ENCODE data around the gene CSAD.

Gene CSAD

GRCh38 chr12:53201177-53201541 is 20.4 kb upstream of the CSAD start:
- TF ChIP-seq SIN3A (IDR thresholded peaks at IDR 0.05; ENCODE audit: borderline replicate concordance, insufficient read depth, low read length) (no peak), REST (IDR thresholded peaks at IDR 0.05; ENCODE audit: insufficient read depth in 1 of 2, low read depth in 2 of 2, low read length in 2 of 2) (no peak), POLR2AphosphoS5 (IDR thresholded peaks at IDR 0.05; ENCODE audit: low read depth, low read length) (no peak), TAF1 (IDR thresholded peaks at IDR 0.05; ENCODE audit: borderline replicate concordance, insufficient read depth, low read length) (no peak), FOXP2 (optimal IDR thresholded peaks at IDR 0.05; ENCODE audit: borderline replicate concordance, extremely low read depth, extremely low read length, insufficient read depth) (no peak)

DNA sequence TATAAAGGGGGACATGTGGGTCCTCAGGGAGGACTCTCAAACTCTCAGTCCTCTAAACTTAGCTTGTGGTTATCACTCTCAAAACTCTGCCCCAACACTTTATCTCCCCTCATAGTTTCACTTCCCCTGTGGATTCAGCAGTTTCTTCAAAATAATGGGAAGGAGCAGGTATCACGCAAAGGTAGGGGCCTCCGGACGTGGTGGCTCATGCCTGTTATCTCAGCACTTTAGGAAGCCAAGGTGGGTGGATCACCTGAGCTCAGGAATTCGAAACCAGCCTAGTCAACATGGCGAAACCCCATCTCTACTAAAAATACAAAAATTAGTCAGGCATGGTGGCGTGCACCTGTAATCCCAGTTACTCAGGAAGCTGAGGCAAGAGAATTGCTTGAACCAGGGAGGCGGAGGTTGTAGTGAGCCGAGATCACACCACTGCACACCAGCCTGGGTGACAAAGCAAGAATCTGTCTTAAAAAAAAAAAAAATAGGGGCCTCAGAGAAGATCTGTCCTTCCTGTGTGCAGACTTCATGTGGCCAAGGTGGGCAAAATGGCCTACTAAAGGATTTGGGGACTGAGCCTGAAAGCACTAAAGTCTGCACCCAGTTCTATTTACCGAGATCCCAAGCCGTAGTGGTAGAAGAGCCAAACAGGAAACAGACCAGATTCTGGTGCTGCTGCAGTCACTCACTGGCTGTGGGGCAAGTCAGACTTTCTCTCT is 19.9 kb upstream of the CSAD start:
- no peak for TF ChIP-seq FOXP2 (optimal IDR thresholded peaks at IDR 0.05; ENCODE audit: borderline replicate concordance, extremely low read depth, extremely low read length, insufficient read depth)
- TF ChIP-seq SIN3A (IDR thresholded peaks at IDR 0.05; ENCODE audit: borderline replicate concordance, insufficient read depth, low read length) = no peak
- TF ChIP-seq POLR2AphosphoS5 (IDR thresholded peaks at IDR 0.05; ENCODE audit: low read depth, low read length) = no peak
- no peak for TF ChIP-seq TAF1 (IDR thresholded peaks at IDR 0.05; ENCODE audit: borderline replicate concordance, insufficient read depth, low read length)
- TF ChIP-seq REST (IDR thresholded peaks at IDR 0.05; ENCODE audit: insufficient read depth in 1 of 2, low read depth in 2 of 2, low read length in 2 of 2) = no peak

GRCh38 chr12:53200107-53200457 is 19.4 kb upstream of the CSAD start:
- TF ChIP-seq REST (IDR thresholded peaks at IDR 0.05; ENCODE audit: insufficient read depth in 1 of 2, low read depth in 2 of 2, low read length in 2 of 2) = no peak
- TF ChIP-seq POLR2AphosphoS5 (IDR thresholded peaks at IDR 0.05; ENCODE audit: low read depth, low read length) = no peak
- TF ChIP-seq SIN3A (IDR thresholded peaks at IDR 0.05; ENCODE audit: borderline replicate concordance, insufficient read depth, low read length) = no peak
- no peak for TF ChIP-seq FOXP2 (optimal IDR thresholded peaks at IDR 0.05; ENCODE audit: borderline replicate concordance, extremely low read depth, extremely low read length, insufficient read depth)
- no peak for TF ChIP-seq TAF1 (IDR thresholded peaks at IDR 0.05; ENCODE audit: borderline replicate concordance, insufficient read depth, low read length)

GRCh38 chr12:53199700-53200099 is 19.0 kb upstream of the CSAD start:
- no peak for TF ChIP-seq REST (IDR thresholded peaks at IDR 0.05; ENCODE audit: insufficient read depth in 1 of 2, low read depth in 2 of 2, low read length in 2 of 2)
- no peak for TF ChIP-seq SIN3A (IDR thresholded peaks at IDR 0.05; ENCODE audit: borderline replicate concordance, insufficient read depth, low read length)
- no peak for TF ChIP-seq POLR2AphosphoS5 (IDR thresholded peaks at IDR 0.05; ENCODE audit: low read depth, low read length)
- no peak for TF ChIP-seq TAF1 (IDR thresholded peaks at IDR 0.05; ENCODE audit: borderline replicate concordance, insufficient read depth, low read length)
- no peak for TF ChIP-seq FOXP2 (optimal IDR thresholded peaks at IDR 0.05; ENCODE audit: borderline replicate concordance, extremely low read depth, extremely low read length, insufficient read depth)

All from PFSK-1 (cell line).